ENCODE results near the gene RAB23. TPM values are rescaled to one million over a fixed set of nuclear protein-coding genes. Genes with fewer than 3 reads are reported as not detected.

The RAB23 gene
- polyA plus RNA-seq, 3 donors, result 0.16 to 0.46 (median 0.25) TPM

DNA sequence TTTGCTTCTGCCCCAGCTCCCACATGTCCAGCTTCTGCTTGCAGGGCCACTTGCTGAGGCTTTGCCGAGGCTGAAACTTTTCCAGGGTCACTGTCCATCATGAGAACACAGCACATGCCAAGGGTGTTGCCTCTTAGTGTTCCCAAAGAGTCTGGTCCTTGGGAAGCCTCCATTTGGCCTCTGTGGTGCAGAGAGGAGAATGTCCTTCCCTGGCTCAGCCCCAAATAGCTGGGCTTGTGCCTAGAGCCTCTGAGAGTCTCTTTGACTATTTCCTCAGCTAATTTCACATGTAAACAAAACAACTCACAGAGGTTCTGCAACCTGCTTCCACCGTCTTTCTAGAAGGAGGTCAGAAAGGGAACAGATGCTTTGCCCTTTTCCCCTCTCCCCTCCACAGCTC lies 40.4 kb upstream of the RAB23 start:
- Mint-ChIP-seq H3K4me3 (no peak overlapping the region), H3K36me3 (no peaks in the 10 kb centered on the region), H3K27me3 (ENCODE audit: low read depth in 3 of 3) (peaks cover 0 to 5% (median 3%) of the 10 kb centered on the region in 3 donors), H3K27ac (no peak overlapping the region), H3K4me1 (no peaks in the 10 kb centered on the region), H3K9me3 (peaks cover 0 to 2% (median 0%) of the 10 kb centered on the region in 7 donors)
- TF ChIP-seq, protein P1, sequence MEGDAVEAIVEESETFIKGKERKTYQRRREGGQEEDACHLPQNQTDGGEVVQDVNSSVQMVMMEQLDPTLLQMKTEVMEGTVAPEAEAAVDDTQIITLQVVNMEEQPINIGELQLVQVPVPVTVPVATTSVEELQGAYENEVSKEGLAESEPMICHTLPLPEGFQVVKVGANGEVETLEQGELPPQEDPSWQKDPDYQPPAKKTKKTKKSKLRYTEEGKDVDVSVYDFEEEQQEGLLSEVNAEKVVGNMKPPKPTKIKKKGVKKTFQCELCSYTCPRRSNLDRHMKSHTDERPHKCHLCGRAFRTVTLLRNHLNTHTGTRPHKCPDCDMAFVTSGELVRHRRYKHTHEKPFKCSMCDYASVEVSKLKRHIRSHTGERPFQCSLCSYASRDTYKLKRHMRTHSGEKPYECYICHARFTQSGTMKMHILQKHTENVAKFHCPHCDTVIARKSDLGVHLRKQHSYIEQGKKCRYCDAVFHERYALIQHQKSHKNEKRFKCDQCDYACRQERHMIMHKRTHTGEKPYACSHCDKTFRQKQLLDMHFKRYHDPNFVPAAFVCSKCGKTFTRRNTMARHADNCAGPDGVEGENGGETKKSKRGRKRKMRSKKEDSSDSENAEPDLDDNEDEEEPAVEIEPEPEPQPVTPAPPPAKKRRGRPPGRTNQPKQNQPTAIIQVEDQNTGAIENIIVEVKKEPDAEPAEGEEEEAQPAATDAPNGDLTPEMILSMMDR (IDR thresholded peaks at IDR 0.05), result no peak
- no peak for DNase-seq
- H3K9ac ChIP-seq (ENCODE audit: insufficient read depth, low read length, poor library complexity, severe bottlenecking), result no peak overlapping the region
- no peak overlapping the region for H3K27ac ChIP-seq (ENCODE audit: low read depth in 1 of 2, low read length in 2 of 2)
- H3K36me3 ChIP-seq (replicated peaks in 1 of 2; ENCODE audit: control insufficient read depth in 1 of 2, insufficient read depth in 2 of 2, low read length in 2 of 2), result no peaks in the 10 kb centered on the region
- no peak overlapping the region for H3K4me3 ChIP-seq (replicated peaks in 1 of 3; ENCODE audit: low read depth in 2 of 3, low read length in 3 of 3)
- no peaks in the 10 kb centered on the region for H3K79me2 ChIP-seq (ENCODE audit: insufficient read depth, low read length)
- H3K4me1 ChIP-seq (ENCODE audit: control insufficient read depth in 1 of 2, insufficient read depth in 2 of 2, low read length in 2 of 2), result no peaks in the 10 kb centered on the region
- intact Hi-C loops (cut with micrococcal nuclease), result no loop called here
- no peaks in the 10 kb centered on the region for H4K20me1 ChIP-seq (ENCODE audit: insufficient read depth, low read length)
- H2AFZ ChIP-seq (ENCODE audit: insufficient read depth, low read depth, low read length, poor library complexity, severe bottlenecking), result no peak overlapping the region
- H3K9me3 ChIP-seq (replicated peaks in 1 of 2; ENCODE audit: control insufficient read depth in 1 of 2, insufficient read depth in 1 of 2, low read length in 2 of 2), result no peaks in the 10 kb centered on the region
- H3K4me2 ChIP-seq (replicated peaks; ENCODE audit: extremely low read depth, low read length, poor library complexity, severe bottlenecking), result no peak overlapping the region
- H3K27me3 ChIP-seq (ENCODE audit: control insufficient read depth in 2 of 2, insufficient read depth in 2 of 2, low read length in 2 of 2), result no peaks in the 10 kb centered on the region
- WGBS (ENCODE audit: insufficient coverage), result 57% methylated on average over 2 of the region's 2 CpGs

DNA sequence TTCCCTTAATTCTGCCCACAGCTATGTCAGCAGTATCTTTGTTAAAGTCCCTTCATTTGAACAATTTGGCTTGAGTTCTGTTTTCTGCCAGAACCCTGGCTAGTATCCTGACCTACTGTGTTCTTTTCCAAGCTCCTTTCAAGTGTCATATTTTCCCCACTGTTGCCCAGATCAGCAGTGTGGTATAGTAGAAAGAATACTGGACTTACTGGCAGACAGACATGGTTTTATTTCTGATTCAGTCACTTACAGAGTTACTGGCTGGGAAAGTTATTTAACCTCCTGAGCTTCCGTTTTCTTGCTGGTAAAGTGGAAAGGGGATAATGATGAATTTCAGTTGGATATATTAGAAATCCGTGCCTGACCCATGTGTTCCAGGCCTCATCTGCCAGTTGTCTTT lies 39.8 kb upstream of the RAB23 start:
- TF ChIP-seq, protein P1 (IDR thresholded peaks at IDR 0.05), result no peak
- no peak overlapping the region for H3K27ac ChIP-seq (ENCODE audit: low read depth in 1 of 2, low read length in 2 of 2)
- no peaks in the 10 kb centered on the region for H3K36me3 Mint-ChIP-seq
- intact Hi-C loops (cut with micrococcal nuclease), result no loop called here
- H3K4me2 ChIP-seq (replicated peaks; ENCODE audit: extremely low read depth, low read length, poor library complexity, severe bottlenecking), result no peak overlapping the region
- peaks cover 0 to 2% (median 0%) of the 10 kb centered on the region in 7 donors for H3K9me3 Mint-ChIP-seq
- no peaks in the 10 kb centered on the region for H3K4me1 Mint-ChIP-seq
- H3K27me3 ChIP-seq (ENCODE audit: control insufficient read depth in 2 of 2, insufficient read depth in 2 of 2, low read length in 2 of 2), result no peaks in the 10 kb centered on the region
- H3K27me3 Mint-ChIP-seq (ENCODE audit: low read depth in 3 of 3), result peaks cover 0 to 5% (median 3%) of the 10 kb centered on the region in 3 donors
- no peaks in the 10 kb centered on the region for H3K9me3 ChIP-seq (replicated peaks in 1 of 2; ENCODE audit: control insufficient read depth in 1 of 2, insufficient read depth in 1 of 2, low read length in 2 of 2)
- no peaks in the 10 kb centered on the region for H4K20me1 ChIP-seq (ENCODE audit: insufficient read depth, low read length)
- no peaks in the 10 kb centered on the region for H3K4me1 ChIP-seq (ENCODE audit: control insufficient read depth in 1 of 2, insufficient read depth in 2 of 2, low read length in 2 of 2)
- H3K27ac Mint-ChIP-seq, result no peak overlapping the region
- H3K4me3 Mint-ChIP-seq, result no peak overlapping the region
- H3K79me2 ChIP-seq (ENCODE audit: insufficient read depth, low read length), result no peaks in the 10 kb centered on the region
- WGBS (ENCODE audit: insufficient coverage), result no CpG with 5 or more reads among the region's 2 CpGs
- H2AFZ ChIP-seq (ENCODE audit: insufficient read depth, low read depth, low read length, poor library complexity, severe bottlenecking), result no peak overlapping the region
- no peak overlapping the region for H3K9ac ChIP-seq (ENCODE audit: insufficient read depth, low read length, poor library complexity, severe bottlenecking)
- no peak for DNase-seq
- no peaks in the 10 kb centered on the region for H3K36me3 ChIP-seq (replicated peaks in 1 of 2; ENCODE audit: control insufficient read depth in 1 of 2, insufficient read depth in 2 of 2, low read length in 2 of 2)
- H3K4me3 ChIP-seq (replicated peaks in 1 of 3; ENCODE audit: low read depth in 2 of 3, low read length in 3 of 3), result no peak overlapping the region

All from CD14-positive monocyte (primary cell).